HepG2 (cell line): Measurements from ENCODE around the gene SLC2A11.

ENCODE experiments used
- CTCF ChIP-seq: sonication (generic); formaldehyde crosslinking; IDR thresholded peaks from 2 replicates; pipeline ENCODE4 v1.5.0; 2020; ENCODE audit warnings: mild to moderate bottlenecking, missing genetic modification reagents, moderate library complexity
- HES4 ChIP-seq: sonication (generic); formaldehyde crosslinking; IDR thresholded peaks from 2 replicates; pipeline ENCODE4 v1.9.0; 2021; ENCODE audit warnings: mild to moderate bottlenecking, missing genetic modification reagents, borderline replicate concordance
- IKZF4 ChIP-seq: sonication (generic); formaldehyde crosslinking; IDR thresholded peaks from 2 replicates; pipeline ENCODE4 v1.5.1; 2020; ENCODE audit warnings: borderline replicate concordance, mild to moderate bottlenecking, low read depth, missing genetic modification reagents; ENCODE audit errors: not compliant biosample characterization
- RAD21 ChIP-seq: fragments of 450-650 bp; formaldehyde crosslinking; IDR thresholded peaks from 2 replicates; pipeline ENCODE4 v1.5.0; 2020; ENCODE audit warnings: mild to moderate bottlenecking
- TARDBP ChIP-seq: sonication (generic); formaldehyde crosslinking; IDR thresholded peaks from 2 replicates; pipeline ENCODE4 v1.8.0; 2022; ENCODE audit warnings: mild to moderate bottlenecking, missing genetic modification reagents
- TCF12 ChIP-seq, 2 experiments: fragments of 450-650 bp in 1 of 2; sonication (generic) in 1 of 2; formaldehyde crosslinking in 1 of 2; IDR thresholded peaks; 2 replicates each; pipeline versions ENCODE4 v1.6.1 to v1.8.0; 2017 to 2022; ENCODE audit warnings: antibody characterized with exemption in 1 of 2, mild to moderate bottlenecking in 1 of 2, missing genetic modification reagents in 1 of 2, moderate library complexity in 1 of 2
- YY1 ChIP-seq: IDR thresholded peaks from 2 replicates; pipeline ENCODE4 v1.6.1; 2011; ENCODE audit warnings: low read length, low read depth, moderate library complexity, mild to moderate bottlenecking; ENCODE audit not compliant: insufficient read depth, insufficient replicate concordance
- ZKSCAN8 ChIP-seq: IDR thresholded peaks from 2 replicates; pipeline ENCODE4 v1.6.1; 2016; ENCODE audit warnings: borderline replicate concordance, missing genetic modification reagents, missing compliant biosample characterization
- ZNF143 ChIP-seq: sonication (generic); formaldehyde crosslinking; IDR thresholded peaks from 2 replicates; pipeline ENCODE4 v1.4.0; 2020; ENCODE audit warnings: missing genetic modification reagents
- ZNF460 ChIP-seq: sonication (generic); formaldehyde crosslinking; IDR thresholded peaks from 2 replicates; pipeline ENCODE4 v1.5.1; 2020; ENCODE audit warnings: missing genetic modification reagents, mild to moderate bottlenecking, borderline replicate concordance
- ZNF878 ChIP-seq: sonication (generic); formaldehyde crosslinking; IDR thresholded peaks from 2 replicates; pipeline ENCODE4 v1.8.1; 2023; ENCODE audit warnings: mild to moderate bottlenecking, missing genetic modification reagents, moderate library complexity
- ZSCAN29 ChIP-seq: sonication (generic); formaldehyde crosslinking; conservative IDR thresholded peaks from 2 replicates; pipeline ENCODE4 v1.4.0; 2020; ENCODE audit warnings: mild to moderate bottlenecking, missing genetic modification reagents

GRCh38 chr22:23899042-23899745 lies 41.5 kb downstream of the SLC2A11 start:
- no peak for TF ChIP-seq HES4 (CRISPR knock-in tag)
- TF ChIP-seq RAD21 (CRISPR knock-in tag): no peak
- TF ChIP-seq CTCF (CRISPR knock-in tag): no peak
- no peak for TF ChIP-seq ZNF460 (CRISPR knock-in tag)
- TF ChIP-seq IKZF4 (CRISPR knock-in tag): no peak
- TF ChIP-seq ZKSCAN8 (CRISPR knock-in tag): no peak
- TF ChIP-seq ZNF878 (CRISPR knock-in tag): no peak
- TF ChIP-seq ZSCAN29 (CRISPR knock-in tag): no peak
- TF ChIP-seq TARDBP (CRISPR knock-in tag): no peak
- TF ChIP-seq TCF12 (IDR thresholded peaks at IDR 0.05): no peak
- TF ChIP-seq TCF12 (CRISPR knock-in tag; IDR thresholded peaks at IDR 0.05): no peak
- no peak for TF ChIP-seq YY1
- TF ChIP-seq ZNF143 (CRISPR knock-in tag): no peak
